ENCODE measurements around the gene MAP3K7CL.

Gene MAP3K7CL

DNA sequence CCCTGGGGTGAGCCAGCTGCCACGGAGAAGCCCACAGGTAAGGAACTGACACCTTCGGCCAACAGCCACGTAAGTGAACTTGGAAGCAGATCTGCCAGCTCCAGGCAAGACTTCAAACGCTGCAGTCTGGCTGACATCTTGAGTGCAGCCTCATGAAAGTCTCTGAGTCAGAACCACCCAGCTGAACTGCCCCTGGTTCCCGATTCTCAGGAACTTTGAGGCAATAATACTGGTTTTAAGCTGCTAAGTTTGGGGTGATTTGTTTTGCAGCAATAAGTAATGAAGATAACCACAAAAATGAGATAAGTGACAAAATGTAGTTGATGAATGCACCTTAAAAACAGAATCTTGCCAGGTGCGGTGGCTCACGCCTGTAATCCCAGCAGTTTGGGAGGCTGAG is 48.5 kb downstream of the MAP3K7CL start:
- H3K27ac ChIP-seq = no peak overlapping the region
- TF ChIP-seq, protein P1, sequence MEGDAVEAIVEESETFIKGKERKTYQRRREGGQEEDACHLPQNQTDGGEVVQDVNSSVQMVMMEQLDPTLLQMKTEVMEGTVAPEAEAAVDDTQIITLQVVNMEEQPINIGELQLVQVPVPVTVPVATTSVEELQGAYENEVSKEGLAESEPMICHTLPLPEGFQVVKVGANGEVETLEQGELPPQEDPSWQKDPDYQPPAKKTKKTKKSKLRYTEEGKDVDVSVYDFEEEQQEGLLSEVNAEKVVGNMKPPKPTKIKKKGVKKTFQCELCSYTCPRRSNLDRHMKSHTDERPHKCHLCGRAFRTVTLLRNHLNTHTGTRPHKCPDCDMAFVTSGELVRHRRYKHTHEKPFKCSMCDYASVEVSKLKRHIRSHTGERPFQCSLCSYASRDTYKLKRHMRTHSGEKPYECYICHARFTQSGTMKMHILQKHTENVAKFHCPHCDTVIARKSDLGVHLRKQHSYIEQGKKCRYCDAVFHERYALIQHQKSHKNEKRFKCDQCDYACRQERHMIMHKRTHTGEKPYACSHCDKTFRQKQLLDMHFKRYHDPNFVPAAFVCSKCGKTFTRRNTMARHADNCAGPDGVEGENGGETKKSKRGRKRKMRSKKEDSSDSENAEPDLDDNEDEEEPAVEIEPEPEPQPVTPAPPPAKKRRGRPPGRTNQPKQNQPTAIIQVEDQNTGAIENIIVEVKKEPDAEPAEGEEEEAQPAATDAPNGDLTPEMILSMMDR (conservative IDR thresholded peaks at IDR 0.05) = no peak

DNA sequence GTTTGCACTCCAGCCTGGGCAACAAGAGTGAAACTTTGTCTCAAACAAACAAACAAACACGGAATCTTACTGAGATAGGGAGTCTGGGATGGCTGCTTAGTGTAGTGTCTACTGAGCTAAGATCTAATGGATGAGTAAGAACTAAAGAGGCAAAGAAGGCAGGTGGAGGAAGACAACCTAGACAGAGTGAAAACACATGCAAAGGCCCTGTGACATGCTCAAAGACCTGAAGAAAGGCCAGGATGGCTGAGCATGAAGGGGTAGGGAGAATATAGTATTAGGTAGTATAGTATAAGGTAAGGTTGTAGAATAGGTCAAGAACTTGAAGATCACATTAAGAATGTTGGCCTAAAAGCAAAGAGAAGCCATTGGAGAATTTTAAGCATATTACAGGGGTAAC is 49.1 kb downstream of the MAP3K7CL start:
- TF ChIP-seq, protein P1 (conservative IDR thresholded peaks at IDR 0.05) = no peak
- no peak overlapping the region for H3K27ac ChIP-seq

DNA sequence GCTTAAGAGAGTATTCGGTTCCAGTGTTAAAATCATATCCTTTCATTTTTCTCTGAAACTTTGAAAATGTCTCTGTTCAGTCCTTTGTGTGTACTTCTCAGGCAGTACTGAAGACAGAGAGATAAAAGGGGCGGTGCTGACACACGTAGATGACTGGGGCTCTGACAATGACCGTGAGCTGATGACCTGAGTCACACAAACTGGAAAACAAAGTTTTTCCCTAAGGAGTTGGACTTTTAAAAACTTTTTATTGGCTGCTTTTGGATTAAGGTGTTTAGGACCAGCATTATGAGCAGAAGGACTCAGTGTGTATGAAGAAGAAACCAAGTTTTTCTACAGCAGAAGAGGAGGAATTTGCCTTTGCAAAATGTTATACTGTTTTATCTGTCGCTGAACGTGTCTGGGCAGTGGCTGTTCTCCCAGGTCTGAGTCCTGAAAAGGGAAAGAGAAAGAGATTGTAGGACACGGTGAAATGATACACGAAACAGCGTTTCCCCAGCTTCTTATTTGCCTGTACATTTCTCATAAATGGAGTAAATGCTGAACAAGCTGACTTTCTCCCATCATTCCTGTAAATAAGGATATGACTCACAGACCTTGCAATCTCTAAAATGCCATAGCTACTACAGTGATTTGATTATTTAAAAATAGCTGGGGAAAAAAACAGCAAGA is 51.5 kb downstream of the MAP3K7CL start:
- TF ChIP-seq, protein P1 (conservative IDR thresholded peaks at IDR 0.05) = no peak
- peak overlapping the region; percentile 87 for H3K27ac ChIP-seq

DNA sequence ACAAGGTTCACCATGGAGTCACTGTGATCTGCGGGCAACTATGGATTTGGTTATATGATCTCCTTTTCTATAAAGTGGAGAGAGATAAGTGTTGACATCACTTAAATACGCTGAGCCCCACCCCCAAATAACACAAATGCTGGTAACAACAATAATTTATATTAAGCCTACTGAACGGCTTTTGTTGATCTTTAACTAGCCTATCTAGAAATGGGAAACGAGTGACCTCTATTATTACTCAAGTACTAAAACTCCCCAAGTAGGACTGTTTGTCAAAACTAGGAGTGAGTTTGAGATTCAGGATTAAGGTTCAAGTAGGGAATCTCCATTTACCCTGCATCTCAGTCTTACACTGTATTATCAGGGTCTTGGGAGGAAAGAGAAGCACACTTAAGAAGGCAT is 52.2 kb downstream of the MAP3K7CL start:
- TF ChIP-seq, protein P1 (conservative IDR thresholded peaks at IDR 0.05) = no peak
- H3K27ac ChIP-seq = peak overlapping the region; percentile 87

DNA sequence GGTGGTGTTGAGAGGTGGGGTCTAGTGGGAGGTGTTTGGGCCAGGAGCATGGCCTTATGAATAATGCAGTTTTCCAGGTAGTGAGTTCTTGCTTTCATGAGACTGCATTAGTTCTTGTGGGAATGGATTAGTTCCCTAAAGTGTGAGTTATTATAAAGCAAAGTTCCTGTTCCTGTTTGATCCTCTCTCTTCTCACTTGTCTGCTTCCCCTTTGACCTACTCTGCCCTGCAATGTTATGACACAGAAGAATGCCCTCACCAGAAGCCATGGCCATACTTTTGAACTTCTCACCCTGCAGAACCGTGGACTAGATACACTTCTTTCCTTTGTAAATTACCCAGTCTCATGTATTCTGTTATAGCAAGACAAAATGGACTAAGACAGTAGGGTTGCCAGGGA is 53.6 kb downstream of the MAP3K7CL start:
- peak overlapping the region; percentile 87; the same call in 1 of the 2 replicates for H3K27ac ChIP-seq
- TF ChIP-seq, protein P1 (conservative IDR thresholded peaks at IDR 0.05) = no peak

DNA sequence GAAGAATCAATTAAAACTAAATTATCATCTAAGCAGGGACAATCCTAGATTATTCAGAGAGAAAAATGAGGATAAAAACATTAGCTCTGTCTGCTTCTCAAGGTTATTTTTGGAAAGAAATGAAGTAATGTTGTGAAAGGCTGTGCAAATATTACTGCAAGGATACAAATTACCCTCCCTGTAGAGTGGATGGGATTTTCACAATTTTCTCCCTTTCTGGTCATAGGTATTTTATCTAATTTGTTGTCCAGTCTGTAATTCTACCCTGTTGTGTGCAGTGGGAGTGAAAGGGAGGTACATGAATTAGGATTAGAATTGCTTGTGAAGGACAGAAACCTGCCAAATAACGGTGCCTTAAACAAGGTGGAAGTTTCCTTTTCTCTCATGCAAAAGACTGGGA is 54.7 kb downstream of the MAP3K7CL start:
- TF ChIP-seq, protein P1 (conservative IDR thresholded peaks at IDR 0.05) = no peak
- no peak overlapping the region for H3K27ac ChIP-seq

DNA sequence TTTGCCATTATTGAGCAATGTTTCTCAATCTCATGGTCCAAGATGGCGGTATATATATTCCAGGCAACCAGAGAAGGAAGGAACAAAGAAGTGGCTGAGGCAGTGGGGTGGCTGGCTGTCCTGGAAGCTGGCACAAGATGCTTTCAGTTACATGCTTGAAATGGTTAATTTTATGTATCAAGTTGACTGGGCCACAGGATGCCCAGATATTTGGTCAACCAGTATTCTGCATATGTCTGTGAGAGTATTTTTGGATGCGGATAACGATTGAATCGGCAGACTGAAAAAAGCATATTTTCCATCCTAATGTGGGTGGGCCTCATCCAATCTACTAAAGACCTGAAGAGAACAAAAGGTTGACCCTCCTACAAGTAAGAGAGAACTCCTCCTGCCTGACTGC is 55.2 kb downstream of the MAP3K7CL start:
- no peak overlapping the region for H3K27ac ChIP-seq
- TF ChIP-seq, protein P1 (conservative IDR thresholded peaks at IDR 0.05) = no peak
